Neural progenitor cell (in vitro differentiated cells): ENCODE measurements around the gene TNPO2. TPM values are rescaled to one million over a fixed set of nuclear protein-coding genes. Genes with fewer than 3 reads are reported as not detected.

Experiments
- DNase-seq: peaks from one replicate; pipeline ENCODE4 v3.0.0-alpha.2; 2016; ENCODE audit warnings: low spot score
- H2AFZ ChIP-seq: fragments of 200-600 bp; sonication (generic); replicated peaks from 2 replicates; pipeline ENCODE4 v1.6.1; 2016; ENCODE audit warnings: antibody characterized with exemption
- H3F3A ChIP-seq: fragments of 200-600 bp; sonication (generic); 2 replicates; pipeline ENCODE4 v1.6.1; 2016; ENCODE audit warnings: antibody characterized with exemption, low read depth
- H3K27ac ChIP-seq: fragments of 200-600 bp; sonication (generic); 2 replicates; pipeline ENCODE4 v1.5.1; 2016; ENCODE audit warnings: mild to moderate bottlenecking
- H3K27me3 ChIP-seq: fragments of 200-600 bp; sonication (generic); 2 replicates; pipeline ENCODE4 v1.6.1; 2016; ENCODE audit warnings: mild to moderate bottlenecking, moderate library complexity
- H3K36me3 ChIP-seq: fragments of 200-600 bp; sonication (generic); 2 replicates; pipeline ENCODE4 v1.5.1; 2016
- H3K4me1 ChIP-seq: fragments of 200-600 bp; sonication (generic); 2 replicates; pipeline ENCODE4 v1.6.1; 2016; ENCODE audit warnings: mixed run types
- H3K4me2 ChIP-seq: fragments of 200-600 bp; sonication (generic); 2 replicates; pipeline ENCODE4 v1.6.1; 2016
- H3K4me3 ChIP-seq: fragments of 200-600 bp; sonication (generic); 2 replicates; pipeline ENCODE4 v1.5.1; 2016
- H3K79me2 ChIP-seq: fragments of 200-600 bp; sonication (generic); 2 replicates; pipeline ENCODE4 v1.6.1; 2016; ENCODE audit warnings: low read depth
- H3K9ac ChIP-seq: fragments of 200-600 bp; sonication (generic); 2 replicates; pipeline ENCODE4 v1.6.1; 2016
- H3K9me3 ChIP-seq: fragments of 200-600 bp; sonication (generic); 2 replicates; pipeline ENCODE4 v1.5.1; 2016; ENCODE audit warnings: low read depth
- H4K20me1 ChIP-seq: fragments of 200-600 bp; sonication (generic); 2 replicates; pipeline ENCODE4 v1.6.1; 2016; ENCODE audit warnings: low read depth
- H3K27ac Mint-ChIP-seq: 3 replicates; pipeline ENCODE4 v1.8.0; 2021; ENCODE audit warnings: mixed read lengths
- H3K27me3 Mint-ChIP-seq: 2 replicates; pipeline ENCODE4 v1.8.0; 2022; ENCODE audit warnings: low read depth, mild to moderate bottlenecking, inconsistent platforms, moderate library complexity, mixed read lengths; ENCODE audit not compliant: insufficient read depth
- H3K36me3 Mint-ChIP-seq: 3 replicates; pipeline ENCODE4 v1.8.0; 2021; ENCODE audit warnings: mixed read lengths
- H3K4me1 Mint-ChIP-seq: 3 replicates; pipeline ENCODE4 v1.8.0; 2021; ENCODE audit warnings: mixed read lengths
- H3K4me3 Mint-ChIP-seq: 3 replicates; pipeline ENCODE4 v1.8.0; 2021; ENCODE audit warnings: mild to moderate bottlenecking, moderate library complexity, mixed read lengths
- H3K9me3 Mint-ChIP-seq: 3 replicates; pipeline ENCODE4 v1.8.0; 2020; ENCODE audit warnings: mixed read lengths
- CTCF ChIP-seq: fragments of 200-600 bp; sonication (generic); IDR thresholded peaks from 2 replicates; pipeline ENCODE4 v1.5.1; 2017; ENCODE audit warnings: antibody characterized with exemption, mild to moderate bottlenecking
- EZH2 ChIP-seq: fragments of 200-600 bp; sonication (generic); IDR thresholded peaks from 2 replicates; pipeline ENCODE4 v1.6.1; 2017; ENCODE audit warnings: antibody characterized with exemption, mild to moderate bottlenecking, moderate library complexity
- EZH2phosphoT487 ChIP-seq: fragments of 200-600 bp; sonication (generic); IDR thresholded peaks from 2 replicates; pipeline ENCODE4 v1.6.1; 2017; ENCODE audit warnings: antibody characterized with exemption
- total RNA-seq: library from RNA; depleted of rRNA; stranded (reverse); fragments of >200 nt; gene quantifications from 2 replicates; pipeline ENCODE4 v1.2.3, GENCODE V29; 2015; ENCODE audit warnings: low replicate concordance

TNPO2 gene
- total RNA-seq, 1 donor from 2014 or later, result 58.1 TPM

DNA sequence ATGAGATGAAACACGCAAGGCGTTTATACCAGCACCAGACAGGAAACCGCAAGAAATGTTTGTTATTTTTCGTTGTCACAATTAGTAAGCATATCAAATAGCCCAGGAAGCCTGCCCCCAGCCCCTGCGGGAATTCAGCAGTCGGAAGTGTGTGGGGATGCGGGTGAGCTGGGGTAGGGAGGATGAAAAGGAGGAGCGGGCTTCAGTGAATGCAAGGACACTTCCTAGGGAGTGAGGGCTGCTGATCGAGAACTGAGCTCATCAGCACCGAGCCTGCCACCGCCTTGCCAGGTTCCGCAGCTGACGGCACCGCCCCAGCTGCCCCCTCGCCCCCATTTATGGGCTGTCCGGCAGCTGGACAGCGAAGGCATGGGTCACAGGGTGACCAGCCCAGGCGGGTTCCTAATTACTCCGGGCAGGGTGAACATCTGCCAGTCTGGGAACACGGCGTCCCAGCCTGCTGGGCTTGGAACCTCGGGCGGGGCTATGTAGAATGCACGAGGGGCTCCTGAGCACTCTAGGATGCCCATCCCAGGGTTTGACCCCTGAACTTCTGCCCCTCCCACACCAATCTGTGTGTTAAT, 26.3 kb upstream of the TNPO2 start:
- Mint-ChIP-seq H3K36me3 (peaks cover 12% of the 10 kb centered on the region), H3K27ac (no peak overlapping the region), H3K4me3 (peak overlapping the region; percentile 42), H3K27me3 (peaks cover 48% of the 10 kb centered on the region), H3K9me3 (peaks cover 5% of the 10 kb centered on the region), H3K4me1 (peaks cover 4% of the 10 kb centered on the region)
- Histone ChIP-seq H3K36me3 (no peaks in the 10 kb centered on the region), H3K27me3 (peaks cover 54% of the 10 kb centered on the region), H3K4me2 (no peak overlapping the region), H3K9me3 (no peaks in the 10 kb centered on the region), H3K79me2 (no peaks in the 10 kb centered on the region), H3K4me1 (peaks cover 8% of the 10 kb centered on the region), H2AFZ (no peak overlapping the region), H3K9ac (no peak overlapping the region), H4K20me1 (no peaks in the 10 kb centered on the region), H3K27ac (no peak overlapping the region), H3K4me3 (no peak overlapping the region), H3F3A (peaks cover 15% of the 10 kb centered on the region)
- DNase-seq, result no peak
- no peak for TF ChIP-seq EZH2phosphoT487
- no peak for TF ChIP-seq EZH2
- TF ChIP-seq CTCF, result no peak

GRCh38 chr19:12748489-12748888, 24.8 kb upstream of the TNPO2 start:
- Histone ChIP-seq H4K20me1 (no peaks in the 10 kb centered on the region), H3K9ac (no peak overlapping the region), H3F3A (peaks cover 15% of the 10 kb centered on the region), H3K4me3 (no peak overlapping the region), H3K27me3 (peaks cover 43% of the 10 kb centered on the region), H3K79me2 (no peaks in the 10 kb centered on the region), H3K4me2 (peak overlapping the region; percentile 54), H3K36me3 (no peaks in the 10 kb centered on the region), H3K27ac (peak overlapping the region; percentile 70), H3K4me1 (peaks cover 8% of the 10 kb centered on the region), H3K9me3 (no peaks in the 10 kb centered on the region), H2AFZ (no peak overlapping the region)
- H3K9me3 Mint-ChIP-seq, result peaks cover 5% of the 10 kb centered on the region
- H3K27ac Mint-ChIP-seq, result no peak overlapping the region
- peaks cover 4% of the 10 kb centered on the region for H3K4me1 Mint-ChIP-seq
- TF ChIP-seq CTCF (no peak), EZH2phosphoT487 (no peak)
- peak; percentile 47 for DNase-seq
- H3K4me3 Mint-ChIP-seq, result no peak overlapping the region
- H3K27me3 Mint-ChIP-seq, result peaks cover 40% of the 10 kb centered on the region
- peaks cover 12% of the 10 kb centered on the region for H3K36me3 Mint-ChIP-seq

DNA sequence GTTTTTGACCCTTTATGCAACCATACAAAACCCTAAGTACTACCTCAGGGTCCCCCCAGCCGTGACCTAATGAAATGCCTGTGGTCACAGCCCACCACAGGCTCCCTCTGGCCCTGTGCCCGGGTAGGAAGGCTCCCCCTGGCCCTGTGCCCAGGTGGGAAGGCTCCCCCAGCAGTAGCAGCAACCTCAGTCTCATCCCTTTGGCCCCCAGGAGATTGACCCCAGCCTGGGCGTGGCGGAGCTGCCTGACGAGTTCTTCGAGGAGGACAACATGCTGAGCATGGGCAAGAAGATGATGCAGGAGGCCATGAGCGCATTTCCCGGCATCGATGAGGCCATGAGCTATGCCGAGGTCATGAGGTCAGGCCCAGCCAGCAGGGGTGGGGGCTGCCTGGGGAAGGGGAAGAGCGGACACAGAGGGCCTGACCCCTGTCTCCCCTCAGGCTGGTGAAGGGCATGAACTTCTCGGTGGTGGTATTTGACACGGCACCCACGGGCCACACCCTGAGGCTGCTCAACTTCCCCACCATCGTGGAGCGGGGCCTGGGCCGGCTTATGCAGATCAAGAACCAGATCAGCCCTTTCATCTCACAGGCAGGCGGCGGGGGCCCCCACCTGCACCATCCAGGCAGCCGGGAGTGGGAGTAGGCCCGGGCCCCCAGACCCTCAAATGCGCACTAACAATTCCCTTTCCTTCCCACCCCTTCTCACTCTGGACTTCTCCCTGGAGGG, 21.6 kb upstream of the TNPO2 start:
- peaks cover 18% of the 10 kb centered on the region for H3K36me3 Mint-ChIP-seq
- no peaks in the 10 kb centered on the region for H3K36me3 ChIP-seq

More for the DNA sequence above, 21.6 kb upstream of the TNPO2 start:
- Mint-ChIP-seq H3K27ac (no peak overlapping the region), H3K4me1 (peaks cover 4% of the 10 kb centered on the region), H3K27me3 (peaks cover 18% of the 10 kb centered on the region), H3K9me3 (peaks cover 5% of the 10 kb centered on the region), H3K4me3 (no peak overlapping the region)
- Histone ChIP-seq H3K27me3 (peaks cover 12% of the 10 kb centered on the region), H3K27ac (no peak overlapping the region), H3F3A (peaks cover 15% of the 10 kb centered on the region), H3K4me1 (peaks cover 8% of the 10 kb centered on the region), H4K20me1 (no peaks in the 10 kb centered on the region), H3K4me3 (no peak overlapping the region), H3K4me2 (no peak overlapping the region), H3K79me2 (no peaks in the 10 kb centered on the region), H3K9me3 (no peaks in the 10 kb centered on the region), H2AFZ (no peak overlapping the region), H3K9ac (no peak overlapping the region)
- TF ChIP-seq EZH2phosphoT487 (no peak), CTCF (no peak), EZH2 (no peak)
- no peak for DNase-seq
